ENCODE data around the gene DGKG.

DNA sequence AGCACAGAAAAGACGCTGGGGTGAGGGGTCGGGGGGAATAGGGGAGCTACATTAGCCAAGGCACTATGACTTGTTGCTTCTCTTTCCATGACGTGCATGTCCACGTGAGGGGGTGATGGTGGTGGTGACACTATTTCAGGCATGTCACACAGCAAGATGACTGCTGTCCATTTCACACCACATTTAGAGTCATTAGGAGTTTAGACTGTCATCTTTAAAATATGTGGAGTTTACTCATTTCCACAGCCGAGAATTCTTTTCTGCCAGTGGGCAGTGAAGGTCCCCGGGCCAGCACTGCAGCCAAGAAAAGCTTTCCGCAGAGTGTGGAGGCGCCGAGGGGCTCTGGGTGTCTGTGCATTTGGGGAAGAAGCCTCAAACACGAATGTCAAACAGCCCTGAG lies 954 bp upstream of the DGKG start:
- TF ChIP-seq, protein P1, sequence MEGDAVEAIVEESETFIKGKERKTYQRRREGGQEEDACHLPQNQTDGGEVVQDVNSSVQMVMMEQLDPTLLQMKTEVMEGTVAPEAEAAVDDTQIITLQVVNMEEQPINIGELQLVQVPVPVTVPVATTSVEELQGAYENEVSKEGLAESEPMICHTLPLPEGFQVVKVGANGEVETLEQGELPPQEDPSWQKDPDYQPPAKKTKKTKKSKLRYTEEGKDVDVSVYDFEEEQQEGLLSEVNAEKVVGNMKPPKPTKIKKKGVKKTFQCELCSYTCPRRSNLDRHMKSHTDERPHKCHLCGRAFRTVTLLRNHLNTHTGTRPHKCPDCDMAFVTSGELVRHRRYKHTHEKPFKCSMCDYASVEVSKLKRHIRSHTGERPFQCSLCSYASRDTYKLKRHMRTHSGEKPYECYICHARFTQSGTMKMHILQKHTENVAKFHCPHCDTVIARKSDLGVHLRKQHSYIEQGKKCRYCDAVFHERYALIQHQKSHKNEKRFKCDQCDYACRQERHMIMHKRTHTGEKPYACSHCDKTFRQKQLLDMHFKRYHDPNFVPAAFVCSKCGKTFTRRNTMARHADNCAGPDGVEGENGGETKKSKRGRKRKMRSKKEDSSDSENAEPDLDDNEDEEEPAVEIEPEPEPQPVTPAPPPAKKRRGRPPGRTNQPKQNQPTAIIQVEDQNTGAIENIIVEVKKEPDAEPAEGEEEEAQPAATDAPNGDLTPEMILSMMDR (conservative IDR thresholded peaks at IDR 0.05; ENCODE audit: low read depth, low read length): no peak
- TF ChIP-seq EZH2 (IDR thresholded peaks at IDR 0.05; ENCODE audit: borderline replicate concordance, low read depth, low read length, poor library complexity, severe bottlenecking): no peak

All from A673 (cell line).